ENCODE results near the gene SAAL1. TPM values are rescaled to one million over a fixed set of nuclear protein-coding genes. Genes with fewer than 3 reads are reported as not detected.
"Not testable (repeated sequence)": the region's sequence is repeated elsewhere in the genome, so short reads cannot be mapped to it uniquely, and the experiment has no call there.

SAAL1 gene
- total RNA-seq = 27.1 TPM in 2 replicates

DNA sequence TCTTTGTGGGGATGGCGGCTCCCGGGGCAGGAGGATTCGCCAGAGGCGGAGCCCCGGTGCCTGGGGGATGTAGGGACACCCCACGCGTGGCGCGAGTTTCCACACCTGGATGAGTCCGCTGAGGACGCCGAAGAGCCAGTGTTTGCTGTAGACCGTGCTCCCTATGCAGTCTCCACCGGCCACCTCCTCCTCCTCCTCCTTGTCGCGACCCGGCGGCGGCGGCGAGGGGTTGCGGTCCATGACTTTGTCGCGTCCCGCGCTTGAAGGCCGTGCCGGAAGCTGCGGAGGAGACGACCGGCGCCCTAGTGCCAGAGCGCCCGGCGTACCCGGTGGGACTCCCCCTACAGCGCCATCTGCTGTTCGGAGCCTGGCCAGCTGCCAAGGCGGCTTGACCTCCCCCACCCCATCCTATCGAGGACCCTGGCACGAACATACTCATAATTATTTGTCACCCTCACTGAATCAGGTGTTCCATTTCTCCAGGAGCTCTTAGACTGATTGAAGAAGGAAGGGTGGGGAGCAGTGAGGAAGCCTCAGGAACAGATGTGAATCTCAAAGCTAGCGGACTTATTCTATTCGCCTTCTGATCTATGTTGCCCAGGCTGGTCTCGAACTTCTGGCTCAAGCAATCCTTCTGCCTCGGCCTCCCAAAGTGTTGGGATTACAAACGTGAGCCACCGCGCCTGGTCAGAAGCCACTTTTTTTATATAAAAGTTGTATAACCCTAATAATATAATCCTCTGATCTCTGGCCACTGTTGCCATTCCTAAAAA lies at the start of gene SAAL1:
SAAL1 (minus strand) TSS at position 281 of the 773 bp plus-strand sequence; CDS start at position 240, 41 bp downstream.
- intact Hi-C loops (cut with micrococcal nuclease) = loop anchor here (1.0 to 5.0 kb wide), 14 partner anchors 93 to 1367 kb away; partner anchors contain the start of genes C11orf58, E2F8, GTF2H1 and HPS5

DNA sequence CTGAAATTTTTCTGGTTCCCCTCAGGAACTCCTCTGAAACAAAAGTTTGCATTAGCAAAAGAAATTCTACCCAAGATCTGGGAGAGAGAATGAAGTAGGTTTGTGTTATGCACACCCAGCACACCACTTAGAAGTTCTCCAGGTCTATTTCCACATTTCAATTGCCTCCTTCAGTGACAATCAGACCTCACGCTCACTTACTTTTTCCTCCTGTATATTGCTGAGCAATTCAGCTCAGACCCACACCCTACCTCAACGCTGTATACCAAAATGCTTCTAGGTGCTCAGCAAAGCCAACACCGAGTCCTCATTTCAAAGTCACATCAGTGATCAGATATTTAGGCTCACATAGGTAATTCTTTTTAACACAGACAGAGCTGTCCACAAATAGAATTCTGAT lies 45.7 kb upstream of the SAAL1 start:
- intact Hi-C loops (cut with micrococcal nuclease) = no loop called here

- intact Hi-C loops (cut with micrococcal nuclease) = no loop called here
These were observed 40.0 kb upstream of the SAAL1 start for GRCh38 chr11:18145837-18146236.

DNA sequence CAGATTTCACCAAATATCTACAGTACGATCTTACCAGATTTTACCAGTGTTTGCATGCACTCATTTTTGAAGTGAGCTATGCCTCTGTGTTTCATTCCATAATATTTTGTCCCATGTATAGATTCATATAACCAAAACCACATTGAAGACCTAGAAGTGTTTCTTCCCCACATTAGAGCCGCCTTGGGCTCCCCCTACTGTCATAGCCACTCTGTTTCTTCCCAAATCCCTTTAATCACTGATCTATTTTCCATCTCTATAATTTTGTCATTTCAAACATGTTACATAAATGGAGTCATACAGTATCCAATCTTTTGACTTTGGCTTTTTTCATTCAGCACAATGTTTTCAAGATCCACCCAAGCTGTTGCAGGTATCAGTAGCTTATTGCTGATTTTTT lies 39.1 kb upstream of the SAAL1 start:
- intact Hi-C loops (cut with micrococcal nuclease) = no loop called here

GRCh38 chr11:18144243-18144642 lies 38.4 kb upstream of the SAAL1 start:
- intact Hi-C loops (cut with micrococcal nuclease) = no loop called here

GRCh38 chr11:18140145-18140544 lies 34.3 kb upstream of the SAAL1 start:
- intact Hi-C loops (cut with micrococcal nuclease) = no loop called here

DNA sequence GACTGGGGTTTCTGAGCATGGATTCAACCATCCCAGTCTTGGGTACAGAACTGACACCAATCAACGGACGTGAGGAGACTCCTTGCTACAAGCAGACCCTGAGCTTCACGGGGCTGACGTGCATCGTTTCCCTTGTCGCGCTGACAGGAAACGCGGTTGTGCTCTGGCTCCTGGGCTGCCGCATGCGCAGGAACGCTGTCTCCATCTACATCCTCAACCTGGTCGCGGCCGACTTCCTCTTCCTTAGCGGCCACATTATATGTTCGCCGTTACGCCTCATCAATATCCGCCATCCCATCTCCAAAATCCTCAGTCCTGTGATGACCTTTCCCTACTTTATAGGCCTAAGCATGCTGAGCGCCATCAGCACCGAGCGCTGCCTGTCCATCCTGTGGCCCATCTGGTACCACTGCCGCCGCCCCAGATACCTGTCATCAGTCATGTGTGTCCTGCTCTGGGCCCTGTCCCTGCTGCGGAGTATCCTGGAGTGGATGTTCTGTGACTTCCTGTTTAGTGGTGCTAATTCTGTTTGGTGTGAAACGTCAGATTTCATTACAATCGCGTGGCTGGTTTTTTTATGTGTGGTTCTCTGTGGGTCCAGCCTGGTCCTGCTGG lies 31.4 kb upstream of the SAAL1 start:
- intact Hi-C loops (cut with micrococcal nuclease) = loop anchor here (5.0 kb wide), 1 partner anchor 1025 kb away; no protein-coding TSS in a partner anchor

DNA sequence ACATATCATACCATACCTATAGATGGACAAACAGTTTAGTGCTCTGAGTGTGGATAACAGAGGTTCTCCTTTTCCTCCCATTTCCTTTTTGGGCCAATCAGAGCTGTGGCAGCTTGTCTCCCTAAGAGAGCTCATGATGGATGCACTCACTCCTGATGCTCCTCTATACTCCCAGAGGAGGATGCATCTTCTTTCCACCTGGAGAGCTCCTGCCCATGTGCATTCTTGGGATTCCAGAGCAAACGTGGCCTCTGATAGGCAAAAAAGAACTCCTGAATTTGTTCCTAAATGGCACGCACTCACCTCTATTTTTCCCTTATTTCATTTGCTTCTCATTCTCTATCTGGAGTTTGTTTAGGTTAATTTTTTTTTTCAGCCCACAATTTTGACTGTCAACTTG lies 29.4 kb upstream of the SAAL1 start:
- intact Hi-C loops (cut with micrococcal nuclease) = loop anchor here (5.0 kb wide), 1 partner anchor 1023 kb away; no protein-coding TSS in a partner anchor

DNA sequence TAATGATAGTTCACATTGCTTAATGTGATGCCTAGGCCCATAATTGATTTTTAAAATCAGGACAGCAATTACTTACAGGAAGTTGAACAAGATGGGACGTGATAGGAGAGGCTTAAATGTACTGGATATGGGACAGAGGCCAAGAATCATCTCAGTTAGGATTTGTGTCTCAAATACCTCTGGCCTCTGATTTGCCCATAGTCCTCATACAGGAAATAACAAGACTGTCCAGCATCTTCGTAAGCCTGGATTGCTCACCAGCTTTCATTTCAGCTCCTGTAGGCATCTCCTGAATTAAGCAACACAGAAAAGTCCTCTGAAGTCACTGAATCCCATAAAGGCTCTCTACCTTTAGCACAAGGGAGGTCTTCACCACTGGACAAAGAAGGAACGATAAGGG lies 26.5 kb upstream of the SAAL1 start, which contains the start of gene MRGPRX3:
MRGPRX3 (plus strand) TSS at position 231 of the 400 bp plus-strand sequence. CDS start 4,632 bp downstream, outside the sequence.
- intact Hi-C loops (cut with micrococcal nuclease) = no loop called here

GRCh38 chr11:18131115-18131514 lies 25.2 kb upstream of the SAAL1 start:
- intact Hi-C loops (cut with micrococcal nuclease) = not testable (repeated sequence)

DNA sequence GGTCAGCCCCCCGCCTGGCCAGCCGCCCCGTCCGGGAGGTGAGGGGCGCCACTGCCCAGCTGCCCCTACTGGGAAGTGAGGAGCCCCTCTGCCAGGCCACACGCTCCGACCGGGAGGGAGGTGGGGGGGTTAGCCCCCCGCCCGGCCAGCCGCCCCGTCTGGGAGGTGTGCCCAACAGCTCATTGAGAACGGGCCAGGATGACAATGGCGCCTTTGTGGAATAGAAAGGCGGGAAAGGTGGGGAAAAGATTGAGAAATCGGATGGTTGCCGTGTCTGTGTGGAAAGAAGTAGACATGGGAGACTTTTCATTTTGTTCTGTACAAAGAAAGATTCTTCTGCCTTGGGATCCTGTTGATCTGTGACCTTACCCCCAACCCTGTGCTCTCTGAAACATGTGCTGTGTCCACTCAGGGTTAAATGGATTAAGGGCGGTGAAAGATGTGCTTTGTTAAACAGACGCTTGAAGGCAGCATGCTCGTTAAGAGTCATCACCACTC lies 15.5 kb upstream of the SAAL1 start:
- intact Hi-C loops (cut with micrococcal nuclease) = not testable (repeated sequence)

GRCh38 chr11:18115360-18116127 lies 9.7 kb upstream of the SAAL1 start:
- intact Hi-C loops (cut with micrococcal nuclease) = loop anchor here (1.0 to 2.0 kb wide), 6 partner anchors 88 to 738 kb away; partner anchors contain the start of gene TSG101

DNA sequence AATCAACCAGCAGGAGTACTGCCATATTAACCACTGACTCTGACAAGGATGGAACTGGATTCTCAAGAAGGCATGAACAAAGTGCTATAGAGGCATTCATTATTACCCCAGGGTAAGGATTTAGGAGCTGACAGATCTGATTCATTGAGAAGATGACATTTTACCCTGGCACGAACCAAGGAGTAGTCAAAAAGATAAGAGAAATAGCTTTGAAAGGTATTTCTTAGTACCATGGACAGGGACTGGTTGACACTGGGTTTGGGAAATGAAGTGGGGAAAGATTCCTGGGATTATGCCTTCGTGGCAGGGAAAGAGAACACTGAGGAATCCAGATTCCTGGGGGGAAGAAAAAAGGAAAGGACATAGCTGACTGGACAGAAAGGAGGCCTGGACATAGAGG lies 5.1 kb upstream of the SAAL1 start:
- intact Hi-C loops (cut with micrococcal nuclease) = no loop called here

GRCh38 chr11:18108254-18108653 lies 2.4 kb upstream of the SAAL1 start:
- intact Hi-C loops (cut with micrococcal nuclease) = loop anchor here (5.0 kb wide), 5 partner anchors 214 to 1134 kb away; partner anchors contain the start of genes E2F8, GTF2H1, HPS5 and RPS13

DNA sequence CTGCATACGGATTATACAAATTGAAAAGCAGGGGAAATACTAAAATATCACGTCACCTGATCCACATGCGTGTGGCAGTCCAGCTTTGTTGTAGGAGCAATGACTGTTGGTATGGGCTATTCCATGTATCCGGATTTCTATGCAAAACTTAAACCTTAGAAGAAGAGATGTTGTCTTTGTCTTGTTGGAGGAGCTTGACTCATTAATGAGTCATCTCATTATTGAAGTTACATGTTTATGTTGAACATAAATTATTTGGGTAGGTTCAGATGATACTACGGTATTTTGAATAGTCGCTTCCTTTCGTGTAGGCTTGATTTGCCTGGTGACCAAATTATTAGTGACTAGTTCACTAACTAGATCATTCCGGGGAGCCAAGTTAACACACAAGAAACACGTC lies 806 bp upstream of the SAAL1 start:
- intact Hi-C loops (cut with micrococcal nuclease) = loop anchor here (1.0 to 5.0 kb wide), 12 partner anchors 93 to 1136 kb away; partner anchors contain the start of genes E2F8, GTF2H1, HPS5 and LDHA

DNA sequence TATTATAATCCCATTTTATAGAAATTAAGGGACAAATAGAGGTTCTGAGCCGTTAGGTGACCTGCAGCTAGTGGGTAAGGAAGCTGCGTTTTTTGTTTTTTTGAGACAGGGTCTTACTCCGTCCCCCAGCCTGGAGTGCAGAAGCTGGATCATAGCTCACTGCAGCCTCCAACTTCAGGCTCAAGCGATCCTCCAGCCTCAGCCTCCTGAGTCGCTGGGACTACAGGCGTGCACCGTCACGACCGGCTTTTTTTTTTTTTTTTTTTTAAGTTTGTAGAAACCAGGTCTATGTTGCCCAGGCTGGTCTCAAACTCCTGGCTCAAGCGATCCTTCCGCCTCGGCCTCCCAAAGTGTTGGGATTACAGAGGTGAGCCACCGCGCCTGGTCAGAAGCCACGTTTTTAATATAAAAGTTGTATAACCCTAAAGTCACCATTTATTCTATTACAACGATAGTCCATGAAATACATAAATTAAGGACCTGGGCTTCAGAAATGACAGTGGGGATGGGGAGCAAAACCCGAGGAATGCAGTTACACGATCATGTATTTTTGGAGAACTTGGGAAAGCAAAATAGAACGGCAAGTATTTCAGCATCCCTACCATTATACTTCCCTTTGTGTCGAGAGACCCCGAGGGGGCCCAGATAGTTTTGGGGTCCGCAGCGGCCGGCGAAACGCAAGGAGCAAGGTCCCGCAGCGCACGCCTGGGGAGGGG lies 638 bp downstream of the SAAL1 start:
- intact Hi-C loops (cut with micrococcal nuclease) = loop anchor here (1.0 to 5.0 kb wide), 7 partner anchors 217 to 1366 kb away; partner anchors contain the start of genes C11orf58, E2F8, GTF2H1 and HPS5

DNA sequence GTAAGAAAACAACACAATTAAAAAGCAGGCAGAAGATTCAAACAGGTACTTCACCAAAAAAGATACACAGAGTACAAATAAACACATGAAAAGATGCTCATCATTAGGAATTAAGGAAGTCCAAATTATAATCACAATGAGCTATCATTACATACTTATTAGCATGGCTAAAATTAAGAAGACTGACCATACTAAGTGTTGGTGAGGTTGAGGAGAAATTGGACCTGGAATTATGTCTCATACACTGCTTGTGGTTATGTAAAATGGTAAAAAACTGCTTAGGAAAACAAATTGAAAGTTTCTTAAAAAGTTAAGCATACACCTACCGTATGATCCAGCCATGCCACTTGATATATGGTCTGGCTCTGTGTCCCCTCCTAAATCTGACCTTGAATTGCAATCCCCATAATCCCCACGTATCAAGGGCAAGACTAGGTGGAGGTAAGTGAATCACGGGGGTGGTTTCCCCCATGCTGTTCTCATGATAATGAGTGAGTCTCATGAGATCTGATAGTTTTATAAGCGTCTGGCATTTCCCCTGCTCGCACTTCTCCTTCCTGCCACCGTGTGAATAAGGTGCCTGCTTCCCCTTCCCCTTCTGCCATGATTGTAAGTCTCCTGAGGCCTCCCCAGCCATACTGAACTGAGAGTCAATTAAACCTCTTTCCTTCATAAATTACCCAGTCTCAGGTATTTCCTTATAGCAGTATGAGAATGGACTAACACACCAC lies 4.8 kb downstream of the SAAL1 start:
- intact Hi-C loops (cut with micrococcal nuclease) = no loop called here

GRCh38 chr11:18093959-18094358 lies 11.9 kb downstream of the SAAL1 start:
- intact Hi-C loops (cut with micrococcal nuclease) = no loop called here

DNA sequence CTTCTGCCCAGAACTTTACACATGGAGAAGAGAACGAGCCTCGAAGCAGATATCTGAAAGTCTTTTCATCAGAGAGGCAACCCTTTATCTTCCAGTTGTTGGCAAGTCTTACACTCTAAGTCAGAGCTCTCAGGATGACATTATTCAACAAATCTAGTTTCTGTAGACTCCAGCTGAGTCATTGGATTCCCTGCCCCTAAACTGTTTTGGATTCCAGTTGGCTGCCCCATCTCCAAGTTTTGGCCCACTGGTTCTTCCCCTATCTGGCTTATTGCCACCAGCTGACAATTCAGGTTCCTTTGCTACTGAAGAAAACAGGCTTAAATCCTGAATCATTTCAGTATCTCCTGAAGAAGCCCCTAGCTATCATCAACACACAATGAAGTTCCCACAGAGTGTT lies 14.2 kb downstream of the SAAL1 start:
- intact Hi-C loops (cut with micrococcal nuclease) = no loop called here

DNA sequence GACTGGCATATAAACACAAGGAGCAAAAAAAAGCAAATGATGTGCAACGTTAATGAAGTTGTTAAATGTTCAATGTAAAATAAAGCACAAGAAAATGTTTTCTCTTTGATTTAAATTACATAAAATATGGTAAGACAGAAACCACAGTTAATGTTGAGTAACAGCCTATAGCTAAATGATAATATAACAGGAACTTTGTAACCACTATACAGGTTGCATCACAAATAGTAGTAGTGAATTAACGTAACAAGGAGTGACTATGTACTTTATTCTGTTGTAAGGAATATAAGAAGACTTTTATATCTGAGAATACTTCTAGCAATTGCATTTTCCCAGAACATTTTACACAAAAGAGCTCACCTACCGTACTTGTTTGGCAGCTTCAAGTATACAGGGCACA lies 16.9 kb downstream of the SAAL1 start:
- intact Hi-C loops (cut with micrococcal nuclease) = no loop called here
